CD8-positive, alpha-beta memory T cell (primary cell): ENCODE data around the gene RAET1L. TPM values are rescaled to one million over a fixed set of nuclear protein-coding genes. Genes with fewer than 3 reads are reported as not detected.
"Not testable (repeated sequence)": the region's sequence is repeated elsewhere in the genome, so short reads cannot be mapped to it uniquely, and the experiment has no call there.

Source experiments
- CTCF ChIA-PET: fragments of 350-600 bp; sonication (Branson Sonifier 250); formaldehyde crosslinking; loops from one replicate; lab custom pipeline; 2021; ENCODE audit warnings: antibody characterized with exemption; lab: Charles Lee
- POLR2A ChIA-PET: fragments of 350-600 bp; sonication (Branson Sonifier 250); formaldehyde crosslinking; loops from one replicate; lab custom pipeline; 2021; ENCODE audit warnings: antibody characterized with exemption; lab: Charles Lee
- DNase-seq, 5 donors: peaks; one replicate each; pipeline versions ENCODE4 v3.0.0 to v3.0.0-alpha.2; 2020 to 2022; ENCODE audit warnings: mixed read lengths in 1 of 5
- H3K27ac ChIP-seq: one replicate; pipeline ENCODE4 v1.7.0; 2013; ENCODE audit warnings: low read depth, mild to moderate bottlenecking, low read length, moderate library complexity
- H3K27me3 ChIP-seq: 2 replicates; pipeline ENCODE4 v1.7.0; 2013; ENCODE audit warnings: low read length, mild to moderate bottlenecking; ENCODE audit not compliant: insufficient read depth, poor library complexity, severe bottlenecking
- H3K36me3 ChIP-seq: 2 replicates; pipeline ENCODE4 v1.7.0; 2013; ENCODE audit warnings: mild to moderate bottlenecking, low read length, moderate library complexity; ENCODE audit not compliant: insufficient read depth
- H3K4me1 ChIP-seq: 2 replicates; pipeline ENCODE4 v1.7.0; 2013; ENCODE audit warnings: mild to moderate bottlenecking, low read length, moderate library complexity; ENCODE audit not compliant: insufficient read depth
- H3K4me3 ChIP-seq: 2 replicates; pipeline ENCODE4 v1.7.0; 2013; ENCODE audit warnings: mild to moderate bottlenecking, low read length
- H3K9me3 ChIP-seq: 2 replicates; pipeline ENCODE4 v1.7.0; 2013; ENCODE audit warnings: mild to moderate bottlenecking, low read length
- H3K27ac Mint-ChIP-seq, 8 donors: one replicate each; pipeline ENCODE4 v1.8.0; 2020 to 2021; ENCODE audit warnings: mixed read lengths in 8 of 8, mild to moderate bottlenecking in 6 of 8, inconsistent platforms in 3 of 8, moderate library complexity in 3 of 8
- H3K27me3 Mint-ChIP-seq, 2 donors: one replicate each; pipeline ENCODE4 v1.8.0; 2020 to 2021; ENCODE audit warnings: mixed read lengths in 2 of 2, mild to moderate bottlenecking in 1 of 2, moderate library complexity in 1 of 2
- H3K36me3 Mint-ChIP-seq, 3 donors: one replicate each; pipeline ENCODE4 v1.8.0; 2020 to 2021; ENCODE audit warnings: mixed read lengths in 3 of 3, inconsistent platforms in 1 of 3, mild to moderate bottlenecking in 1 of 3
- H3K4me1 Mint-ChIP-seq, 3 donors: one replicate each; pipeline ENCODE4 v1.8.0; 2020 to 2021; ENCODE audit warnings: mixed read lengths in 3 of 3, inconsistent platforms in 1 of 3, mild to moderate bottlenecking in 1 of 3
- H3K4me3 Mint-ChIP-seq, 7 donors: one replicate each; pipeline ENCODE4 v1.8.0; 2020 to 2021; ENCODE audit warnings: mixed read lengths in 7 of 7, mild to moderate bottlenecking in 6 of 7, moderate library complexity in 4 of 7, inconsistent platforms in 2 of 7
- H3K9me3 Mint-ChIP-seq, 5 donors: one replicate each; pipeline ENCODE4 v1.8.0; 2020 to 2022; ENCODE audit warnings: mixed read lengths in 5 of 5, mild to moderate bottlenecking in 3 of 5, moderate library complexity in 2 of 5, inconsistent platforms in 1 of 5
- polyA plus RNA-seq: library from polyadenylated mRNA; unstranded; fragments of 300-500 nt; fragmentation: Illumina TruSeq; gene quantifications from one replicate; pipeline ENCODE4 v1.2.3, GENCODE V29; 2021
- total RNA-seq, 2 experiments: library from RNA; stranded (reverse); gene quantifications; one replicate each; pipeline ENCODE4 v1.2.3, GENCODE V29; 2021

The RAET1L gene
- total and polyA plus RNA-seq, 3 experiments from 2014 or later = not detected

DNA sequence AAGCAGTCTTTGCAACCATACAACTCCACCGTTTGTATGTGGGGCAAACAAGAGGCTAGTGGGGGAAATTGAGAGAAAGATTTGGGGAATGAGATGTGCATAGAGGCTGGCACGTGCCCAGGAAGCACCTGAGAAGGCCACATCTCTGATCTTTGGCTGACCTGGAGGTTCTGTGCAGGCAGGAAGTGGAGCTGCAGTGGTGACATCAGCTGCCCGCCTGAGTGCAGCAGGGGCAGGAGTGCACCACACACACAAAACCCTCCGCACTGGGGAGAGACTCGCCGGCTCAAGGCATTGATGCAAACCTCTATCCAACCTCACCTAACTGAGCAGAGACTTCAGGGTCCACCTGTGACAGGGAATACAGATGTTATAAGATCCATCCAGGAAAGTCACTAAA lies 50.9 kb downstream of the RAET1L start:
- H3K36me3 Mint-ChIP-seq, POLR2A ChIA-PET, H3K4me1 Mint-ChIP-seq, H3K9me3 ChIP-seq, DNase-seq, H3K36me3 ChIP-seq, H3K27ac Mint-ChIP-seq, CTCF ChIA-PET, H3K27ac ChIP-seq, H3K4me1 ChIP-seq, H3K4me3 Mint-ChIP-seq, H3K27me3 ChIP-seq, H3K4me3 ChIP-seq, H3K9me3 Mint-ChIP-seq: not testable (repeated sequence)
- H3K27me3 Mint-ChIP-seq = peaks cover 58 to 71% of the 10 kb centered on the region in 2 donors

- no peak overlapping the region for H3K4me3 ChIP-seq
- ChIA-PET POLR2A (no interaction called here), CTCF (no interaction called here)
- Mint-ChIP-seq H3K36me3 (peaks cover 0 to 3% (median 1%) of the 10 kb centered on the region in 3 donors), H3K9me3 (no peaks in the 10 kb centered on the region), H3K27ac (no peak overlapping the region), H3K4me1 (peaks cover 11 to 15% (median 14%) of the 10 kb centered on the region in 3 donors), H3K4me3 (no peak overlapping the region), H3K27me3 (peaks cover 60 to 81% of the 10 kb centered on the region in 2 donors)
- H3K27me3 ChIP-seq = peaks cover 13% of the 10 kb centered on the region
- H3K4me1 ChIP-seq = peaks cover 8% of the 10 kb centered on the region
- H3K27ac ChIP-seq = no peak overlapping the region
- H3K9me3 ChIP-seq = no peaks in the 10 kb centered on the region
- DNase-seq = no peak
- no peaks in the 10 kb centered on the region for H3K36me3 ChIP-seq
These were observed 55.7 kb downstream of the RAET1L start for GRCh38 chr6:149969635-149970034.

DNA sequence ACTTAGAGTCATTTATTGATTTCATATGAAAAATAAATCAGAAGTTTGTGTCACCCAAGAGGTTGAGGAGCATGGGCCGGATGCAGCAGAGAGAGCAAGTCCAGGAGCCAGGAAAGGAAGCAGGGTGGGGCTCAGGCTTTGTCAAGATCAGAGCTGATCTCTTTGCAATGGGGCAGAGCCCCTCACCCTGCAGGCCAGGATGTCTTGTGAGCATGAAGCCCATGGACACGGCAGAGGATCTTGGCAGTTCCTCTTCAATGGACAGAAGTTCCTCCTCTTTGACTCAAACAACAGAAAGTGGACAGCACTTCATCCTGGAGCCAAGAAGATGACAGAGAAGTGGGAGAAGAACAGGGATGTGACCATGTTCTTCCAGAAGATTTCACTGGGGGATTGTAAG lies 56.4 kb downstream of the RAET1L start:
- peaks cover 58 to 81% of the 10 kb centered on the region in 2 donors for H3K27me3 Mint-ChIP-seq
- POLR2A ChIA-PET, CTCF ChIA-PET, H3K4me3 ChIP-seq, H3K27ac ChIP-seq, H3K36me3 Mint-ChIP-seq, H3K36me3 ChIP-seq, H3K9me3 Mint-ChIP-seq, H3K27ac Mint-ChIP-seq, H3K9me3 ChIP-seq, DNase-seq, H3K4me3 Mint-ChIP-seq: not testable (repeated sequence)
- peaks cover 18 to 20% (median 18%) of the 10 kb centered on the region in 3 donors for H3K4me1 Mint-ChIP-seq
- H3K4me1 ChIP-seq = peaks cover 15% of the 10 kb centered on the region
- H3K27me3 ChIP-seq = peaks cover 21% of the 10 kb centered on the region

Other genes with a start within 250 kb of the RAET1L start
- 1 to 10 TPM; 5.5 to 5.9 TPM for gene LRP11, start 161.2 kb downstream of the RAET1L start, total RNA-seq
- gene LRP11, start 161.2 kb downstream of the RAET1L start, polyA plus RNA-seq = 1.1 TPM
- gene RAET1E, start 127.4 kb downstream of the RAET1L start, total RNA-seq = not detected
- not detected for gene RAET1E, start 127.4 kb downstream of the RAET1L start, polyA plus RNA-seq
- gene RAET1G, start 102.4 kb downstream of the RAET1L start, total RNA-seq = not detected
- not detected for gene RAET1G, start 102.4 kb downstream of the RAET1L start, polyA plus RNA-seq
- under 1 TPM; 0.48 to 0.51 TPM for gene ULBP2, start 83.5 kb downstream of the RAET1L start, total RNA-seq
- gene ULBP2, start 83.5 kb downstream of the RAET1L start, polyA plus RNA-seq = 0.68 TPM
- under 1 TPM; 0.60 to 0.74 TPM for gene ULBP1, start 61.6 kb downstream of the RAET1L start, total RNA-seq
- not detected for gene ULBP1, start 61.6 kb downstream of the RAET1L start, polyA plus RNA-seq
- gene ULBP3, start 43.6 kb upstream of the RAET1L start, total RNA-seq = 1 to 10 TPM; 1.2 to 1.6 TPM
- gene ULBP3, start 43.6 kb upstream of the RAET1L start, polyA plus RNA-seq = 2.2 TPM
- gene PPP1R14C, start 117.5 kb upstream of the RAET1L start, total RNA-seq = 1 to 10 TPM; 1.4 to 1.6 TPM
- 0.76 TPM for gene PPP1R14C, start 117.5 kb upstream of the RAET1L start, polyA plus RNA-seq